ENCODE measurements around the gene NDUFS3.

NDUFS3 gene

DNA sequence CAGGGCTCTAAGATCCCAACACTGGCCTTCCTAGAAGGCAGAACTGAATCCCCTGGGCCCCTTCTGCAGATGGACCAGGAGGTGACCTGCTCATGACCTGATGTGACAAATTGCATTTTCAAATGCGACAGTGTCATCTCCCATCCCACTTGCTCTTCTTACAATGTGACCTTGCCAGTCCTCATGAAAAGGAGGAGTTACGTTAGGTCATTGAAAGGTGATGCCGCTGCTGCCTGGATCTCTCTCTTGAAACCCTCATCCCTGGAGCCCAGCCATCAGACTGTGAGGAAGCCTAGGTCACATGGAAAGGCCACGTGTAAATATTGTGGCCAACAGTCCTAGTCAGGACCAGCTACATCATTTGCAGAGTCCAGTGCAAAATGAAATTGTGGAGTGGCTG lies 21.0 kb downstream of the NDUFS3 start:
- TF ChIP-seq, protein P1, sequence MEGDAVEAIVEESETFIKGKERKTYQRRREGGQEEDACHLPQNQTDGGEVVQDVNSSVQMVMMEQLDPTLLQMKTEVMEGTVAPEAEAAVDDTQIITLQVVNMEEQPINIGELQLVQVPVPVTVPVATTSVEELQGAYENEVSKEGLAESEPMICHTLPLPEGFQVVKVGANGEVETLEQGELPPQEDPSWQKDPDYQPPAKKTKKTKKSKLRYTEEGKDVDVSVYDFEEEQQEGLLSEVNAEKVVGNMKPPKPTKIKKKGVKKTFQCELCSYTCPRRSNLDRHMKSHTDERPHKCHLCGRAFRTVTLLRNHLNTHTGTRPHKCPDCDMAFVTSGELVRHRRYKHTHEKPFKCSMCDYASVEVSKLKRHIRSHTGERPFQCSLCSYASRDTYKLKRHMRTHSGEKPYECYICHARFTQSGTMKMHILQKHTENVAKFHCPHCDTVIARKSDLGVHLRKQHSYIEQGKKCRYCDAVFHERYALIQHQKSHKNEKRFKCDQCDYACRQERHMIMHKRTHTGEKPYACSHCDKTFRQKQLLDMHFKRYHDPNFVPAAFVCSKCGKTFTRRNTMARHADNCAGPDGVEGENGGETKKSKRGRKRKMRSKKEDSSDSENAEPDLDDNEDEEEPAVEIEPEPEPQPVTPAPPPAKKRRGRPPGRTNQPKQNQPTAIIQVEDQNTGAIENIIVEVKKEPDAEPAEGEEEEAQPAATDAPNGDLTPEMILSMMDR (IDR thresholded peaks at IDR 0.05; ENCODE audit: insufficient read depth, missing control alignments), result no peak
- no peak for DNase-seq (ENCODE audit: insufficient read length, low spot score)
- peak; percentile 32 for FAIRE-seq

DNA sequence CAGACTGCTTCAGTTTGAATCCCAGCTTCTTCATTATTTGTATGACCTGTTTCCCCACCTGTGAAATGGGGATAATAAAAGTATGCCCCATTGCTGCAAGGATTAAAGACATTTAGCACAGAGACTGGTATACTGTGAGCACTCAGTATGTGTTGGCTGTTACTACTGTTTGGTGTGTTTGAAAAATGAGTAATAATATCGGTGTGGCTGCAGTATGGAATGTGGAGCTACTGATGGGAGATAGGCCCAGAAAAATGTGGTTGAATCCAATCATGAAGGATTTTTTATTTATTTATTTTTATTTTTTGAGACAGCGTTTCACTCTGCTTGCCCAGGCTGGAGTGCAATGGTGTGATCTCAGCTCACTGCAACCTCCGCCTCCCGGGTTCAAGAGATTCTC lies 24.4 kb downstream of the NDUFS3 start:
- FAIRE-seq (no peak), DNase-seq (ENCODE audit: insufficient read length, low spot score) (no peak)
- TF ChIP-seq, protein P1 (IDR thresholded peaks at IDR 0.05; ENCODE audit: insufficient read depth, missing control alignments), result no peak

DNA sequence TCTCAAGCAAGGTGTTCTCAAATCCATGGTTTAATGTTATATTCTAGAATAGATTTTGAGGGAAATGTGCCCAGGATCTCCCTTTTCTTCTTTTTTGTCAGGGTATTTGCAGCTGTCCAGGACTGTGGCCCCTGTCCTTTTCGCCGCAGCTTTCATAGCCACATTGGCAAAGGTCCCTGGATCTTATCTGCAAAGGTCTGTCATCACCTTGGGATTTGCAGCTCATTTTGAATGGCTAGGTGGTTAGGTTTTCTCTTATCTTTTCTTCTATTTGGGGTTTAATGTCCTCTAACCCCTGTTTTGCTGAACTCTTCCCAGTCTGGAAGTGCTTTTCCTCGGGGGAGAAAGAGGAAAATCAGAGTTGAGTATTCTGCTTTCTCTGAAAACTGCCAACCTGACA lies 27.0 kb downstream of the NDUFS3 start:
- no peak for FAIRE-seq
- TF ChIP-seq, protein P1 (IDR thresholded peaks at IDR 0.05; ENCODE audit: insufficient read depth, missing control alignments), result no peak
- no peak for DNase-seq (ENCODE audit: insufficient read length, low spot score)

DNA sequence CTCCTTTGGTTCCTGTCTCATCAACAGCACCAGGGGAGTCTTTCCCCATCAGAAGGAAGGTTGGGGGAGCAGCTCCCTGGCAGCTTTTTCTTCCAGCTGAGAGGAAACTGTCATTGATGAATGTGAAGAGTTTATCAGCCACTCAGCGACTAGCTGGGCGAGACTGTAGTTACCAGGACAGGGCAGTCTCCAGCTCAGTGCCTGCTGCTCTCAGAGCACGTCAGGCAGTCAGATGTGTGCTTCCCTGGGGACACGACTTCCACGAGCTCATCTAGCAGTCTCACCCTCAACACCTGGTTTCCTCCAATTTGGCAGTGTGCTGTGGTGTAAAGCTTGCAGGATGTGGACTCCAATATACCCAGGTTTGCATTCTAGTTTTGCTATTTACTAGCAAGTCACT lies 27.9 kb downstream of the NDUFS3 start:
- DNase-seq (ENCODE audit: insufficient read length, low spot score) (no peak), FAIRE-seq (no peak)
- TF ChIP-seq, protein P1 (IDR thresholded peaks at IDR 0.05; ENCODE audit: insufficient read depth, missing control alignments), result no peak

DNA sequence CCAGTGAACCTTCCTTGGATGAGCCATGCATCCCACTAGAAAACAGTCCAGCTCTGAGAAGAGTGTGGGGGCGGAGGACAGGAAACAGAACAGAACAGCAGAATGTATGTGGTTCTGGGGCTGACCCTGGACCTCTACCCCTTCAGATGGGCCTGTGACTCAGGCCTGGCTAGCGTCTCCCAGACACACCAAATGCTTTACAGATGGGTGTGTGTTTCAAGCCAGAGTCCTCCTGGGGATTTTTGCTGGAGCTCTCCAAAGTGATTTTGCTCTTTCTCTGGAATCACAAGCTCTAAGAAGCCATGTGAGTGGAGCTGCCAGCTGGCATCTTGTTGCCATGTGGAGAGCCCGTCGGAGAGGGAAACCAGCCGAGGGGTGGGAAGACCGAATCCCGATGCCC lies 28.5 kb downstream of the NDUFS3 start:
- no peak for DNase-seq (ENCODE audit: insufficient read length, low spot score)
- TF ChIP-seq, protein P1 (IDR thresholded peaks at IDR 0.05; ENCODE audit: insufficient read depth, missing control alignments), result no peak
- FAIRE-seq, result no peak

DNA sequence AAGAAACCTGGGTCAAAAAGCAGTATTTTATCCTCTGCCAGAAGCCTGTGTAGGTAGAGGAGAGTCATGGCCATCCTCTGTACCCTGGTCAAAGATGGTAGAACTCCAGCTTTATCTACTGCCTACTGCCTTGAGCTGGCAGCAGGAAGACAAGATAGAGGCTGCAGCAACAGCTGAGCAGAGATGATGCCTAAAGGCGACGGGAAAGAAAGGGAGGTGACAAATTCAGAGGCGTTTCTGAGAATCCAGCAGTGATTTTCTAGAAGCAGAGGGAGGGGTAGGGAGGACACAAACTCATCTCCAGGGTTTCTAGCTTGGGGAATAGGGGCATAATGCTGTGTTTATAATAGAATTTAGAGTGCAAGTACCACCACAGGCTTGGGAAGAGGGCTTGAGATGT lies 30.8 kb downstream of the NDUFS3 start:
- FAIRE-seq, result no peak
- no peak for DNase-seq (ENCODE audit: insufficient read length, low spot score)
- TF ChIP-seq, protein P1 (IDR thresholded peaks at IDR 0.05; ENCODE audit: insufficient read depth, missing control alignments), result no peak

DNA sequence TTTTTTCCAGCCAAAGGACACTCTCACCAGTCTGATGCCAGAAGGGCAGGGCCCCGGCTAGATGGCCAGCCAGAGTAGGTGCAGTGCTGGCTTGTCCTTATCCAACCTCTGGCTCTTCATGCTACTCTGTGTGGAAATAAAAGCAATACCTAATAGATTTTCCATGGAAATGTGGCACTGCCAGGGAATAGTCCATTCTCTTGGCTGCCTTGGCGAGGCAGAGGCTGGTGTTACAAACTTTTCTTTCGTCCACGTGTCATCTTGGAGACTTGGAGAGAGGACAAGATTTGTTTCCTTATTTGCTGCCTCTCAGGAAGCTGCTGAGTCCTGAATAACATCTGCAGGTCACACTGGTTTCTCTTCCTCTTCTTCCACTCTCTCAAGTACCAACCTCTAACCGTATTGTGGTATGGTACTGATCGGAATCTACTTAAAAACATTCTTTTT lies 32.5 kb downstream of the NDUFS3 start:
- DNase-seq (ENCODE audit: insufficient read length, low spot score), result no peak
- no peak for FAIRE-seq
- TF ChIP-seq, protein P1 (IDR thresholded peaks at IDR 0.05; ENCODE audit: insufficient read depth, missing control alignments), result no peak
